GM18870 (cell line): ENCODE measurements around the gene HOXB7.

Experiments used
- ATAC-seq: cut with Tn5 transposase; IDR thresholded peaks from one replicate; pipeline ENCODE4 v1.9.1; 2021; ENCODE audit warnings: moderate library complexity; ENCODE audit not compliant: unreplicated experiment

Gene HOXB7

GRCh38 chr17:48611213-48611612 lies 396 bp upstream of the HOXB7 start:
- ATAC-seq, result no peak

- ATAC-seq, result no peak
Observed at GRCh38 chr17:48609759-48610281, 997 bp downstream of the HOXB7 start.

- no peak for ATAC-seq
Observed at GRCh38 chr17:48609033-48609432, 1.8 kb downstream of the HOXB7 start.

- ATAC-seq, result no peak
Observed at GRCh38 chr17:48608494-48608834, 2.4 kb downstream of the HOXB7 start.

GRCh38 chr17:48606892-48607614 lies 3.8 kb downstream of the HOXB7 start:
- no peak for ATAC-seq

GRCh38 chr17:48605991-48606891 lies 4.6 kb downstream of the HOXB7 start:
- ATAC-seq, result no peak

- ATAC-seq, result no peak
Observed at GRCh38 chr17:48605409-48605919, 5.4 kb downstream of the HOXB7 start.

GRCh38 chr17:48604770-48605329 lies 6.0 kb downstream of the HOXB7 start, which contains the start of gene HOXB6:
TSS of gene HOXB6 (minus strand) at chr17:48604986. CDS start at chr17:48598150, 6,836 bp downstream.
- no peak for ATAC-seq

GRCh38 chr17:48603959-48604769 lies 6.7 kb downstream of the HOXB7 start:
- ATAC-seq, result no peak

GRCh38 chr17:48601539-48602425 lies 9.0 kb downstream of the HOXB7 start:
- no peak for ATAC-seq

- no peak for ATAC-seq
Observed at GRCh38 chr17:48601207-48601538, 9.6 kb downstream of the HOXB7 start.

- no peak for ATAC-seq
Observed at GRCh38 chr17:48600244-48601098, 10.3 kb downstream of the HOXB7 start.

- no peak for ATAC-seq
Observed at GRCh38 chr17:48599354-48599753, 11.5 kb downstream of the HOXB7 start.

- no peak for ATAC-seq
Observed at GRCh38 chr17:48598736-48599135, 12.1 kb downstream of the HOXB7 start.

- ATAC-seq, result no peak
Observed at GRCh38 chr17:48597778-48598631, 12.8 kb downstream of the HOXB7 start.

GRCh38 chr17:48597528-48597777 lies 13.4 kb downstream of the HOXB7 start:
- ATAC-seq, result no peak

GRCh38 chr17:48596735-48597527 lies 13.9 kb downstream of the HOXB7 start:
- ATAC-seq, result no peak
